Omental fat pad (tissue), 4 donors: ENCODE measurements around the gene CEP350. TPM values are rescaled to one million over a fixed set of nuclear protein-coding genes. Genes with fewer than 3 reads are reported as not detected.

Experiments
- ATAC-seq: fragments of 150-250 bp; one replicate; pipeline ENCODE4 v1.9.1; 2016; ENCODE audit warnings: mild to moderate bottlenecking, moderate library complexity; ENCODE audit not compliant: low FRiP score
- DNase-seq: peaks from one replicate; pipeline ENCODE4 v3.0.0-alpha.2; 2019; ENCODE audit warnings: low spot score
- CTCF ChIP-seq, 3 donors: fragments of 450-650 bp; IDR thresholded peaks; one replicate each; pipeline ENCODE4 v1.5.1; 2016 to 2017; ENCODE audit warnings: antibody characterized with exemption in 3 of 3, mild to moderate bottlenecking in 3 of 3, moderate library complexity in 2 of 3
- total RNA-seq, 4 donors: library from RNA; depleted of rRNA; stranded (reverse); fragments of >200 nt; gene quantifications; one replicate each; pipeline ENCODE4 v1.1.0, GENCODE V29; 2016

The CEP350 gene
- total RNA-seq, 4 donors from 2014 or later = 56.6 to 101 (median 62.4) TPM

- no peak for TF ChIP-seq CTCF (IDR thresholded peaks at IDR 0.05)
- DNase-seq (no peak), ATAC-seq (no peak)
These were observed 22.5 kb downstream of the CEP350 start for GRCh38 chr1:179976970-179977651.

- ATAC-seq = no peak
- no peak for TF ChIP-seq CTCF (IDR thresholded peaks at IDR 0.05)
- DNase-seq = no peak
These were observed 23.8 kb downstream of the CEP350 start for GRCh38 chr1:179978199-179979079.

- ATAC-seq (no peak), DNase-seq (no peak)
- no peak for TF ChIP-seq CTCF (IDR thresholded peaks at IDR 0.05)
These were observed 29.5 kb downstream of the CEP350 start for GRCh38 chr1:179984101-179984500.

GRCh38 chr1:179984942-179985341 is 30.3 kb downstream of the CEP350 start:
- no peak for ATAC-seq
- DNase-seq = no peak
- TF ChIP-seq CTCF (IDR thresholded peaks at IDR 0.05) = no peak

- no peak for DNase-seq
These were observed 36.2 kb downstream of the CEP350 start for GRCh38 chr1:179990847-179991246.

DNA sequence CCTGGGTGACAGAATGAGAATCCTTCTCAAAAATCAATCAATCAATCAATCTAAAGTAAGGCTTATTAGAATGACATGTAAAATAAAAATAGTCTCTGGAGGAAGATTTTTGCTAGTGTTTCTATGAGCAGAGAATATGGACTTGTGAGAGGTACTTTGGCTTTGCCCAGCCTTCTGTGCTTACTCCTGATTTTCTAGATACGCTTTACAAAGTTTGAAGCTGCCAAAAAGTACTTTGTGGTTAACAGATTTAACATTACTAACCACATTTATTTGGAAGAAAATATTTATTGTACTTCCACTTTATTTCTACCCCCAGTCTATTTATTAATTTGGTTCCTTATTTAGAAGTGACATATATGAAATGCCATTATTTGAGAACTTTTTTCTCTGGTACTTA is 41.0 kb downstream of the CEP350 start:
- no peak for DNase-seq
- no peak for TF ChIP-seq CTCF (IDR thresholded peaks at IDR 0.05)
- no peak for ATAC-seq

More at GRCh38 chr1:179990847-179991246, 36.2 kb downstream of the CEP350 start:
- TF ChIP-seq CTCF (IDR thresholded peaks at IDR 0.05) = no peak
- ATAC-seq = no peak
